ENCODE measurements around the gene GNG12. TPM values are rescaled to one million over a fixed set of nuclear protein-coding genes. Genes with fewer than 3 reads are reported as not detected.
"Not testable (repeated sequence)": the region's sequence is repeated elsewhere in the genome, so short reads cannot be mapped to it uniquely, and the experiment has no call there.

Gene GNG12
- total RNA-seq, 1 experiment from 2014 or later = 32.1 TPM

DNA sequence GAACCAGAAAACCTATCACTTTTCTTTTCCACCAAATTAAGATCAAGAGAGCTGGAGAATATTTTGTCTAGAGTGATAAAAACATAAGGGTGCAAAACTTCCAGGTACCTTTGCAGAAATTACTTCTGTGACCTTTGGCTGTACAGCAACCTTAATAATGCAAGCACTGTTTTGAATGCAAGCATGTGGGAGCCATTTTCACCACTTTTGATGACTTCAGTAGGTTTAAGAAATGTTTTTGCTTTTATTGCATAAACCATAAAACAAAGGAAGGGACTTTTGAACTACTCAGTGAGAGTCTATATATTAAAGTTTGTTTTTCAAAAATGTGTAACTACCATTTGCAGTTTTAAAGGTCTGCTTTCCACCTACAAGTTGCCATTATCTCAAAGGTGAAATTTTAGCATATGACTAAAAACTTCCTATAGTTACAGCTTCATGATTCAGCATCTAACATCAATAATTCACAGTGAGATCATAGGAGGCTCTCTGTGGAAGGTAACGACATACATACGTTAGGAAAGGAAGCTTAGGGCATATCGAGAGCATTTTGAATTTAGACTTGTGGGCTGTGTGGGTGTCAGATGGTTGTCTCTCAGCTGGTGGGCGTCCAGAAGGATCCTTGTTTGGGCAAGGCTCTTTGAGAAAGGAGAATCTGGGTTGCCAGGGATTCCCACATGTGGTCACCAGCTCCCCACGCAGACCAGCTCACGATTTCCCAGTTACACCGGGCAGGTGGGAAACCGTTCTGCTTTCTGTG lies 149.3 kb downstream of the GNG12 start:
- peak; percentile 15 for DNase-seq (ENCODE audit: low spot score)

DNA sequence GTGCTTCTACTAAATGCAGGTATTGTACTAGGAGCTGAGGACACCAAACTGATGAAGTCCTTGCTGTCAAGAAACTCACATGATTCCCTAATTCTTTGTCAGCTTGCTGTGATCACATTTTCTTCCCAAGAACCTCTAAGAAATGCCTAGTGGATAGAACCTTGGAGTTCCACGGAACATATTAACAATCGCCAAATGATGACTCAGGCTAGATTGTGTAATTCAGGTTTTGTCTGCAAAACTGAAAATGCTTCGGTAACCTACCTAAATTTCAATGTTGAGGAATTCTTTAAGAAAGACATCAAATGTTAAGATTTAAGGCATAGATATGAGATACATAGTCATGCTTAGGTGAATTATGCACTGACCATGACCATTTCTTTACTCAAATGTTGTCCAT lies 150.0 kb downstream of the GNG12 start:
- peak; percentile 49 for DNase-seq (ENCODE audit: low spot score)

DNA sequence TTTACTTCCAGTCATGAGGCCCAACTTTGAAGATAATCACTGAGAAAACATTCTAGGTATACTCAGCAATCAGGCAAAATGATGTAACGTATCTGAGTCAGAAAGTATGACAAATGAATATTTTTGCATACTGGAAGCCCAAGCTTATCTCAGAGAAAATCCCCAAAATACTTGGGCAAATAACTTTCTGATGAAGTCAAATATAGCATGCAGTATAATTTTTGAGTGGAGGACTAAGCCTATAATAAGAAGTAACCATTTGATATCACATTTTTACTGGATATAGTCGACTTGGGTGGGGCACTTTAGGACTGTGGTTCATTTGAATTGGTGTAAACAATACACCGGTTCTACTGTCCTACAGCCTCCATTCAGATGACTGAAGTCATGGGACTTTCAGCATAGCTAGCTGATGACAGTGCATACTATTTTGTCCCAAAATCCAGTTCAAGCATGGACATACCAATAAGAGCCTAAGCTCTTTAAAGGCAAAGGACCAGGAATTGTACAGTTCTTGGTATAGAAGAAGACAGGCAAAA lies 150.5 kb downstream of the GNG12 start:
- DNase-seq (ENCODE audit: low spot score) = no peak

DNA sequence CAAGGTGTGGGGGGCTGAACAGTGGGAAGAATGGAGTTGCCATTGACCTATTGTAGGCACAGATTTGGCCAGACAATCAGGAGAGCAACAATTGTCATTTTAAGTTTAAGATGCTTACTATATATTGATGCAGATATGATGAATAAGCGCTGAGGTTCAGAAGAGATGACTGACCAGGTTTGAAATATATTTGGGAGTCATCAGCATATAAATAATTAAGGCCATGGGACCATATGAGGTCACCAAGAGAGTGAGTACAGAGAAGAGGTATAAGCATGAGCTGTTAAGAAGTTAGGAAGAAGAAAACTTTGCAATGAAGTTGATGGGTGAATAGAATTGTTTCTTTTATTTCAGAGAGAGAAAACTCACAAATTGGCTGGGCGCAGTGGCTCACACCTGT lies 152.8 kb downstream of the GNG12 start:
- no peak for DNase-seq (ENCODE audit: low spot score)

DNA sequence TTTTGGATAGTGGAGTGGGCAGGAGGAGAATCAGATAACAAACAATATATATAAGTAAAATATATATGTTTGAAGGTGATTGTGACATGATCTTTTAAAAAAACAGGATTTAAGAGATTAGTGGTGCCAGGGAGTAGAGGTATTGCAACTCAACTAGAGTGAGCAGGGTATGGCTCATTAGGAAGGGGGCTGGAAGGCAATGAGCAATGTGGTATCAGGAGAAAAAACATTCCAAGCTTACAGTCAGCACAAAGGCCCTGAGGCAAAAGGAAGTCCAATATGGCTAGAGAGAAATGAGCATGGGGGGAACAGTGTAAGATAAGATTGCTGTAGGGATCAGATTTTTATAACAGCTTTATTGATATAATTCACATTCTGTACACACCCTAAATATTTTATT lies 153.6 kb downstream of the GNG12 start:
- no peak for DNase-seq (ENCODE audit: low spot score)

DNA sequence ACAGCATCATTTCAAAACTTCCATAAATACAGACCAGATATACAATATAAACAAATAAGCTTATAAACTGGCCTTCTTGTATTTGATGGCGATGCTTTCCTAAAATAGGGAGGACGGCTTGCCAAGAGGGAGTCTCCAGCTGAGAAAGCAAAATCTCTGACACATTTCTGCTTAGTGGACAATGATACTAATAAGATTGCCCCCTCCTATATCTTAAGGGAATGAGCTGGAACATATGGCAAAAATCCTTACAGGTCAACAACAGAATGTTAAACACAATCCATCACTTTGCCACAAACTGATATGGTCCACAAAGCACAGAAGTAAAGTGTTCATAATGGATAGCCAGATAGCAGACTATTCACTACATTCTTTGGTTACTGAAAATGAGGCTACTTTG lies 155.3 kb downstream of the GNG12 start:
- no peak for DNase-seq (ENCODE audit: low spot score)

DNA sequence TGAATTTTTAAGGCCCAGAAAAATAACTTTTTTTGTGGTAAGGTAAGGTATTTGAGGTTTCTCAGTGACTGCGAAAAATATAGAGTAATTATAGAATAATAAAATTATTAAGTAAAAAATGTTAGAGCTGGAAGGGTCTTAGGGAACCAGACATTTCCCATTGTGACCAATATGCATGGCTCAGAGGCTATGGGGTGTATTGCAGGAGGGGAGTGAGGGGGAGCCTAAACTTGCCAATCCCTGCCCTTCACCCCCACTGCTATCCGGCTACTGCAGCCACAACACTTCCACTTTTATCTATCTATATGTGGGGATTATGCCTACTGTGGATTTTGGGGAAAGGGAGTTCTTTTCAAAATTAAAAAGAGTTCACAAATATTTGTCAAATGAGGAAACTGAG lies 155.9 kb downstream of the GNG12 start:
- no peak for DNase-seq (ENCODE audit: low spot score)

DNA sequence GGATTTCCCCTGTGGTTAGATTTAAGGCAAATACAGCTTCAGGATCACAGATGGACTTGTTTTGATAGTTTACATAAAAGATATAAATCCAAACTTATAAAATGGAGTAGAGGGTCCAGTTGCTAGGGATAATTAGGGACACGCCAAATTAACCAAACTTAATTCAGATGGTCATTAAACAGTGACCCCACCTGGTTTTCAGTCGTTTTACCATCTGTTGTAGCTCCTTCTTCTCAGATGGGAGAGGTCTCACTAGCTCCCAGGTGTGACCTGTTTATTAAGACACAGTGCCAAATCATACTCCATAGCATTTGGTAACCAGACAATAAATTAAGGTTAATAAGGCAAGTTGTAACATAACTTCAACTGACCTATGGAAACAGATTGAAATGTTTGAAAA lies 156.3 kb downstream of the GNG12 start:
- DNase-seq (ENCODE audit: low spot score) = no peak

DNA sequence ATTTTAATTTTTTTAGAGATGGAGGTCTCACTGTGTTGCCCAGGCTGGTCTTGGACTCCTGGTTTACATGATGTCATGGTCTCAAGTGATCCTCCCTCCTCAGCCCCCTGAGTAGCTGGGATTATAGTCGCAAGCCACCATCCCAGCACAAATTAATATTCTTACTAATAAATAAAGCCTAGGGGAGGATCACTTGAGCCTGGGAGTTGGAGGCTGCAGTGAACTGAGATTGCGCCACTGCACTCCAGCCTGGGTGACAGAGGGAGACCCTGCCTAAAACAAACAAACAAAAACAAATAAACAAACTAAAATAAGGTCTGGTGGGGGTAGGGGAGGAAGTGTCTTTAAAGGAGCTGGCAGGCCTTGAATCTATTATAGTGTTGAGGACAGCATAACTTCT lies 157.0 kb downstream of the GNG12 start:
- no peak for DNase-seq (ENCODE audit: low spot score)

DNA sequence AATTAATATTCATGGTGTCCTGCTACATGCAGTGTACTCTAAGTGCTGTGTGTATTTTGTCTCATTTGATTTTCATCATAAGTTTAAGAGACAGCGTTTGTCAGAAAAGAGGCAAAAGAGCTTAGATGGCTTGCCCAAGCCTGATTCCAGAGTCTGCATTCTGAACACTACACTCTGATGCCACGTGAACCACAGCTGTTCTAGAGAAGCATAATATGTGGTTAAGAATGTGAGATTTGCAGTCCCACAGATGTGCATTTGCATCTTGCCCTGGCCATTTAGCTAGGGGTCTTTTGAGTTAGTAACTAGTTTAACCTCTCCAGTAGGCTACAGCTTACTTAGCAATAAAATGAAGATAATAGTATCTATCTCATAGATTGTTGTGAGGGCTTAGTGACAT lies 157.5 kb downstream of the GNG12 start:
- no peak for DNase-seq (ENCODE audit: low spot score)

DNA sequence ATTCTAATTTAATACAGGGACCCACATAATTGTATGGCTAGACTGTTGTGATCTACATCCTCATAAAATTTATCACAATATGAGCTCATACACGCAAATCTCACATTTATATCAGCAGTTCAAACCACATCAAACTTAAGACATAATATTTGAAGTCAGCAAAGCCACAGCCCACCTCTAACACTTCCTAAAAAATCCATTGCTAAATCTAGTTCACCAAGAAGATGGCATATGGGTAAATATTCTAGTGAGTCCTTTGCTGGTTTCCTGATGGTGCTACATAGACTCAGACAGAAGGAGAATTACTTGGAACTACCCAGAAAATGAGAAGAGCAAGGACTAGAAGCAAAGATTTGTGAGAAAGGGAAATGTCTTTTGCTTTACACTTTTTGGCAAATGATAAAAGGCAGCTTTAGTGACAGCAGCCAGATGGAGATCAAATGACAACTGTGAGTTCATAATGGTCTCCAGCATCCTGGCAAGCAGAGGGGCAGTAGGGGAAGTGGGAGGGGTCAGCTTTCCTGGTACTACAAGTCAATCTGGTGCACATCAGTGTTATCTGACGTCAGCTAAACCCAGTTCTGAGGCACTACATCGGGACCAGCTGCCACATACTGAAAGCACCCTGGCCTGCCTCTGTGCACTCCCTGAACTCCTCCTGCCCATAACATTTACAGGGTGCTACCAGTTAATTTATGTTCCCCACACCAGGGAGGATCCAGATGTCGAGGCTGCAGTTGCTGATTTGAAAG lies 158.8 kb downstream of the GNG12 start:
- DNase-seq (ENCODE audit: low spot score) = no peak

DNA sequence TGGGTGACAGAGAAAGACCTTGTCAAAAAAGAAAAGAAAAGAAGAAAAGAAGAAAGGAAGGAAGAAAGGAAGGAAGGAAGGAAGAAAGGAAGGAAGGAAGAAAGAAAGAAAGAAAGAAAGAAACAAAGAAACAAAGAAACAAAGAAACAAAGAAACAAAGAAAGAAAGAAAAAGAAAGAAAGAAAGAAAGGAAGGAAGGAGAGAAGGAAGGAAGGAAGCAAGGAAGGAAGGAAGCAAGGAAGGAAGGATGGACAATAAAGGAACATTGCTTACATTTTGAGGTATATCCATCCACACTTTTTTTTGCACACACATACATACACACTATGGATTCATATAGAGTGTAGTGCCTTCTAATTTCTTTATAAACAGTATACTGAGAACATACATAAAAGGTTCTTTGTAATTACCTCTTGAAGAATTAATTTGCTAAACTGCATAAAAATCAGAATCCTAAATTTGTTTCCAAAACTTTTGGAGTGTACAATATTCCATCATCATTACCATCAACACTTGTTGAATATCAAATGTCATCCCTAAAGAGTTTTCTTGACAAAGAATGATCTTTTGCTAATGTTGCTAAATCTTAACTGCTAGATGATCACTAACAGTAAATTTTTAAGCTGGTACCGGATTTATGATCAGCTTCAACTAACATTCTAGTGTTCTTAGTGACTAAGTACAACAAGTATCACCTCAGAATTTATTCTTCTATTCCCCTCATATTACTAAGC lies 159.6 kb downstream of the GNG12 start:
- DNase-seq (ENCODE audit: low spot score) = no peak

DNA sequence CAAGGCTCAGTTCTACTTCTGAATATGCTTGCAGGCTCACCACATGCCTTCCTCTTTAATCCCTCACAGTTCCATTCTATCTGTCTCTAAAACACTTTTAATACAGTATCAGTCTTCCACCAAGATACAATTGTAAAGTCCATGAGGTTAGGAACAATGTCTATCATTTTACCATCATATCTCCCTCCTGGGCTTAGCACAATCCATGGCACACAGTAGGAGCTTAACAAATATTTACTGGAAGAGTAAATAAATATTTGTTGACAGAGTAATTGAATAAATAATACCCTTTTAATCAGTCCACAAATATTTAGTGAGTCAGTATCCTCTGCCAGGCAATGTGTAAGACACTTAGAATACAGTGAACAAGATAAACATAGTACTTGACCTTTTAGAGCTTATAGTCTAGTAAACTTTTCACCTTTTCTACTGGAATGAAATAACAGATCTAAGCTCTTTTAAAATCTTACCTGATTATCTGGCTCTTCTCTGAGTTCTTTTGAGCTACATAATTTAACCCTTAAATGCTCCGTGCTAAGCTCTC lies 160.9 kb downstream of the GNG12 start:
- no peak for DNase-seq (ENCODE audit: low spot score)

DNA sequence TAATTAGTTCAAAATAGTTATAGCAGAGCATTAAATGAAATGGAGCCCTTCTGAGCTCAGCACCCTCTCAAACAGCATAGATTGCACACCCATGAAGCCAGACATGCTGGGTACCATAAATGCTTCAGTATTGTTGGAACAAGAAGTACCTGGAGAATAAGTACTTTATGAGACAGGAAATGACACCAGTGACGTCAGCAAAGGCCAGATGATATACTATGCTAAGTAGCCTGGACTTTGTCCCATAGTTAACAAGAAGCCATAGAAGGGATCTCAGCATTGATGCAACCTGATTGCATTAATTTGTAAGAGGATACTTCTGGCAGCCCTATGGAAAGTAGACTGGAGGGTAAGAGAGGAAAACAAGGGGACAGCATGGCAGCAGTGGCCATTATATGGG lies 164.6 kb downstream of the GNG12 start:
- peak; percentile 69 for DNase-seq (ENCODE audit: low spot score)

DNA sequence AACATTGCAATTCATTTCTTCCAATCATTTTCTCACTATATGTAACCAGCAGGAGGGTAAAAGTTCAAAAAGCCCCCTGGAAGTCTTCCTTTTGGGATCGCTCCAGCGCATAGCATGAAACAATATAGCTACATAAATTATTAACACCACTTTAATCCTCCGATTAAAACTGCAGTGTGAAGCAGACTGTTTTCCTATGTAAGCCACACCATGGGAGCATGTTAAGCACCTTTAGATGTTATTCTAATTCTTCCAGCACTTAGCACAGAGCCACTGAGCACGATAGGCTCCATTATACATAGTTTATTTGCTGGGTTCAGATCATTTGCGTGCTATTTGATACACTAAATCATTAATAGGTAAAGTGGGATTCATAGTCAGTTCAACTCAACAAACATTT lies 166.6 kb downstream of the GNG12 start:
- no peak for DNase-seq (ENCODE audit: low spot score)

DNA sequence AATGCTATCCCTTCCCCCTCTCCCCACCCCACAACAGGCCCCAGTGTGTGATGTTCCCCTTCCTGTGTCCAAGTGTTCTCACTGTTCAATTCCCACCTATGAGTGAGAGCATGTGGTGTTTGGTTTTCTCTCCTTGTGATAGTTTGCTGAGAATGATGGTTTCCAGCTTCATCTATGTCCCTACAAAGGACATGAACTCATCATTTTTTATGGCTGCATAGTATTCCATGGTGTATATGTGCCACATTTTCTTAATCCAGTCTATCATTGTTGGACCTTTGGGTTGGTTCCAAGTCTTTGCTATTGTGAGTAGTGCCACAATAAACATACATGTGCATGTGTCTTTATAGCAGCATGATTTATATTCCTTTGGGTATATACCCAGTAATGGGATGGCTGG lies 168.0 kb downstream of the GNG12 start:
- not testable (repeated sequence) for DNase-seq (ENCODE audit: low spot score)

DNA sequence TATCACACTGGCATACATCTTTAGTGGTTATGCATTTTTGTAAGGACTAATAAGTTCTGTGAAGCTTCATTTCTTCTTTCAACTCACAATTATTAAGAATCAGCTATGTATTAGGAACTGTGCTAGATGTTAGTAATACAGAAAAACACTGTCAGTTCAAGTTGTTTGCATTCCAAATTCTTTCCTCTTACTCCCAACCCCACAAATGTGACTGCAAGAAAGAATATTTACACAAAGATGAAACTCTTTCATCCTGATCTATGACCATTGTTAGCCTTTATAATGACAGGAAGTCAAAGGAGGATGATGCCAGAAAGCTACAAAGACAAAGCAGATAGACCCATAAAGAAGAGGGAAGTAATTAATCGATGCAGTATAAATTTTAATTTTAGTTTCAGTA lies 169.2 kb downstream of the GNG12 start:
- no peak for DNase-seq (ENCODE audit: low spot score)

DNA sequence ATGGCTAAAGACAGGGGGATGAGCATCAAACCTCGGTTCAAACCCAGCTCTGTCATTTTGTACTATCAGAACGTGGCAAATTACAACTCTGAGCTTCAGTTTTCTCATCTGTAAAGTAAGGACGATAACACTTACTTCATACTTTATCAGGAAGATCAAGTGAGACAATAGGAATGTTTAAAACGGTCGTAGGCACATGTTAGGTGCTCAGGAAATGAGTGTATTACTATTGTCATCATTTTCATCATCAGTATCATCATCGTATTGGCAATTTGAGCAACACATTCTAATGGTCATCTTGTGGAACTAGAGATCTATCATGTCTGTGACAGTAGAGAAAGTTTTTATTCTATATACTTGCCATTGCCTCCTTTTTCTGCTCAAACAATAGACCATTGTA lies 170.4 kb downstream of the GNG12 start:
- DNase-seq (ENCODE audit: low spot score) = no peak

DNA sequence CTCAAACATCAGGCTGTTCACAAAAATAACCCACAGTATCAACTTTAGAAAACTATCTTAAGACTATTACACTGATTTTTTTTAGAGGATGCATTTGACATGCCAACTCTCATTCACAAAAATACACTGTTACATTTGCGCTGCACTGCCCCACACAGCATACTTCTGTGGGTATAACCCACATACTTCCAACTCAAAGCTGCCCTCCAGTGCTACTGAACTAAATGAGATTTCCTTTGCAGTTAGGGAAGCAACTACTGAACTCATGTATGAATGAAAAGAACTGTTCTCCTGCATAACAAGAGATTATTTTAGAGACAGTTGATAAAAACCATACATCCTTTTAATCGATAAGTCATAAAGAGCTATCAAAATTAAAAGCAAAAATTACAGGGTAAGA lies 174.0 kb downstream of the GNG12 start:
- no peak for DNase-seq (ENCODE audit: low spot score)

DNA sequence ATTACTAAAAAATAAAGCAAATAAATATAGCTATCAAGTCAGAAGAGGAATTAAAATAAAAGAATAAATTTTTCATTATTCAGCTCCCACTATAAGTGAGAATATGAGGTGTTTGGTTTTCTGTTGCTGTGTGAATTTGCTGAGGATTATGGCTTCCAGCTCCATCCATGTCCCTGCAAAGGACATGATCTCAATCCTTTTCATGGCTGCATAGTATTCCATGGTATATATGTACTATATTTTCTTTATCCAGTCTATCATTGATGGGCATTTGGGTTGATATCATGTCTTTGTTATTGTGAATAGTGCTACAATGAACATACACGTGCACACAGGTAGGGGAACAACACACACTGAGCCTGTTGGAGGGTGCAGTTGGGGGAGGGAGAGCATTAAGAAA lies 176.1 kb downstream of the GNG12 start:
- DNase-seq (ENCODE audit: low spot score) = not testable (repeated sequence)

DNA sequence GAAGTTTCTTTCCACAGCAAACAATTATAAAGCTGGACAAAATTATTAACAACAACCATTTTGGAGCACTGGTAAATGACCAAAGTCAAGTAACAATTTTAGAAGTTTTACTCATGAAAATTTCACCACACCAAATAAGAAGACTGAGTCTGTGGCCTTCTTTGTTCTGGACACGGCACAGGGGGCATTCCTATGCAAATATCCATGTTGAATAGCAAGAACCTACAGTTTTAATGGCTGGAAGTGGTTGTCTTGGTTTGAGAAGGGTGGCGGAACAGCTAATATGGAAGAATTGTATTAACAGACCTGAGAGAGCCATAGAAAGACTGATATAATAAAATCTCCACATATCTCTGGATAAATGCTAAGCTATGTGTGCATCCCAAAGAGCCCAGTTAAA lies 177.7 kb downstream of the GNG12 start:
- no peak for DNase-seq (ENCODE audit: low spot score)

DNA sequence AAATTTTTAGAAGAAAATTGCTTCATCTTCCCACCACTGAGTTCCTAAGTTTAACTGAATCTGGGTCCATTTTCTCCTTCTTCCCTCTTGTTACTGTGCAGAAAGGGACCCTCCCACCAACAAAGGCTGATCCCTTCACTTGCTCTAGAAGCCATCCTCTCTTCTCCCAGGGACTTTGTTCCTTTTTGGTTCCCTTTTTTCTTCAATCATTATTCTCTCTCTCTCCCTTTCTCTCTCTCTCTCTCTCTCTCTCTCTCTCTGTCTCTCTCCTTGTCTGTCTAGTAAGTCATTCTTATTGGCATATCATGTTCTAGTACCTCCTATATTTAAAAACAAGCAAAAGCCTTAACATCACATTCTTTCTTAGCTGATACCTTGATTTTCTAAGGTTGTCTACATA lies 180.0 kb downstream of the GNG12 start:
- DNase-seq (ENCODE audit: low spot score) = no peak

All from HT-29 (cell line).